ENCODE results near the gene NOL12. TPM values are rescaled to one million over a fixed set of nuclear protein-coding genes. Genes with fewer than 3 reads are reported as not detected.
A peak's percentile ranks its signal among the peaks of the same experiment; 100 is the strongest.

NOL12 gene
- total RNA-seq, 1 experiment from 2014 or later: 30.4 TPM

DNA sequence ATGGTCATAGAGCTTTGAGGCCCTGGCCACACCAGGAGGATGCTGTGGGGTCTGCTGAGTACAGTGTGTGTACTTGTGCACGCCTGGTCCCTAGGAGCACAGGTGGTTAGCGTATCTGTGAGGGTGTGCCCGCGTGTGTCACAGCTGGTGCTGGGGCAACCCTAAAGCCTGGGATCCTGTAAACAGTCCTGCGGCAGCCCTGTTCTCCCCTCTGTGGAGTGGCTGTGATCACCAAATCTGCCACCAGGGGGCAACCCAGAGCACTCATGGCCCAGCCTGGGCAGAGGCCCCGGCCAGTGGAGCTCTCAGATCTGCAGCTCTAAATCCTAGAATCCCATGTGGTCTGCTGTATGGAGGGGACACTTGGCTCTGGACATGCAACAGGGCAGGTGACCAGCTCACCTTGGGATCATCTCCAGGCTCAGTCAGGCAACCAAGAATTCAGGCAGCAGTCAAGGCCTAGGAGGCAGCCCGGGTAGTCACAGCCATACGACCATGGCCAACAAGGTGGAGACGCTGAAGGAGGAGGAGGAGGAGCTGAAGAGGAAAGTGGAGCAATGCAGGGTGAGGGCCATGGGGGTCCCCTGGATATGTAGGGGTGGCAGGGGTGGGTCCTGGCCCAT, 42.8 kb upstream of the NOL12 start:
- peaks cover 5 to 48% (median 37%) of the 10 kb centered on the region in 3 experiments for H3K36me3 Mint-ChIP-seq (ENCODE audit: insufficient read depth in 1 of 3, low read depth in 3 of 3)
- Histone ChIP-seq H3K23ac (ENCODE audit: insufficient read length, low read depth, low read length) (no peak overlapping the region), H3K4me1 (ENCODE audit: insufficient read depth, low read length) (peaks cover 3% of the 10 kb centered on the region; the same call in 1 of the 2 replicates), H2BK5ac (ENCODE audit: insufficient read length, low read length) (no peak overlapping the region), H2BK12ac (ENCODE audit: insufficient read length, low read depth, low read length) (no peak overlapping the region), H2BK15ac (ENCODE audit: low read depth, low read length) (no peak overlapping the region), H3K14ac (ENCODE audit: insufficient read depth, low read length) (no peak overlapping the region), H3K56ac (ENCODE audit: insufficient read length, low read depth, low read length) (no peak overlapping the region), H3K9ac (ENCODE audit: extremely low read depth, insufficient read length, low read length) (no peak overlapping the region), H3K79me1 (ENCODE audit: insufficient read depth, low read depth, low read length, poor library complexity, severe bottlenecking) (no peaks in the 10 kb centered on the region), H2BK120ac (ENCODE audit: low read depth, low read length, poor library complexity, severe bottlenecking) (no peak overlapping the region), H3T11ph (ENCODE audit: low read length) (no peak overlapping the region), H2BK20ac (ENCODE audit: low read depth, low read length, poor library complexity, severe bottlenecking) (no peak overlapping the region), H3K23me2 (ENCODE audit: insufficient read length, low read depth, low read length, poor library complexity, severe bottlenecking) (peaks cover 8% of the 10 kb centered on the region), H4K8ac (replicated peaks; ENCODE audit: insufficient read length, low read depth, low read length) (no peak overlapping the region), H4K91ac (ENCODE audit: insufficient read length, low read depth, low read length) (no peak overlapping the region), H3K9me3 (ENCODE audit: control insufficient read depth, low read depth, low read length) (no peaks in the 10 kb centered on the region), H2AK5ac (ENCODE audit: insufficient read length, low read length) (no peak overlapping the region), H3K18ac (ENCODE audit: insufficient read length, low read depth, low read length) (no peak overlapping the region), H3K4ac (ENCODE audit: low read depth, low read length) (no peak overlapping the region), H4K20me1 (ENCODE audit: control insufficient read depth, insufficient read depth, insufficient read length) (no peaks in the 10 kb centered on the region), H3K79me2 (ENCODE audit: insufficient read depth, low read length) (no peaks in the 10 kb centered on the region), H4K5ac (ENCODE audit: insufficient read length, low read depth, low read length) (no peak overlapping the region), H3K27me3 (ENCODE audit: insufficient read depth, low read length) (no peaks in the 10 kb centered on the region), H2AFZ (ENCODE audit: low read length) (no peak overlapping the region), H3K4me2 (ENCODE audit: insufficient read depth, insufficient read length, low read length) (no peak overlapping the region), H3K27ac (ENCODE audit: insufficient read length, low read depth, low read length) (no peak overlapping the region)
- no CpG with 5 or more reads among the region's 9 CpGs for WGBS (ENCODE audit: extremely low coverage, insufficient read length, low lambda C conversion rate)
- no peaks in the 10 kb centered on the region for H3K9me3 Mint-ChIP-seq
- peak overlapping the region in 1 of 2 experiments; percentile 50; a peak in 2 of 5 replicates for H3K4me3 Mint-ChIP-seq
- no peaks in the 10 kb centered on the region; the same call in 1 of the 2 replicates for H3K27me3 Mint-ChIP-seq (ENCODE audit: low read depth)
- H3K4me1 Mint-ChIP-seq: peaks cover 13 to 16% of the 10 kb centered on the region in 2 experiments
- TF ChIP-seq, protein P1, sequence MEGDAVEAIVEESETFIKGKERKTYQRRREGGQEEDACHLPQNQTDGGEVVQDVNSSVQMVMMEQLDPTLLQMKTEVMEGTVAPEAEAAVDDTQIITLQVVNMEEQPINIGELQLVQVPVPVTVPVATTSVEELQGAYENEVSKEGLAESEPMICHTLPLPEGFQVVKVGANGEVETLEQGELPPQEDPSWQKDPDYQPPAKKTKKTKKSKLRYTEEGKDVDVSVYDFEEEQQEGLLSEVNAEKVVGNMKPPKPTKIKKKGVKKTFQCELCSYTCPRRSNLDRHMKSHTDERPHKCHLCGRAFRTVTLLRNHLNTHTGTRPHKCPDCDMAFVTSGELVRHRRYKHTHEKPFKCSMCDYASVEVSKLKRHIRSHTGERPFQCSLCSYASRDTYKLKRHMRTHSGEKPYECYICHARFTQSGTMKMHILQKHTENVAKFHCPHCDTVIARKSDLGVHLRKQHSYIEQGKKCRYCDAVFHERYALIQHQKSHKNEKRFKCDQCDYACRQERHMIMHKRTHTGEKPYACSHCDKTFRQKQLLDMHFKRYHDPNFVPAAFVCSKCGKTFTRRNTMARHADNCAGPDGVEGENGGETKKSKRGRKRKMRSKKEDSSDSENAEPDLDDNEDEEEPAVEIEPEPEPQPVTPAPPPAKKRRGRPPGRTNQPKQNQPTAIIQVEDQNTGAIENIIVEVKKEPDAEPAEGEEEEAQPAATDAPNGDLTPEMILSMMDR (conservative IDR thresholded peaks at IDR 0.05): peak; percentile 93
- peak overlapping the region in 1 of 3 experiments; percentile 64; a peak in 2 of 7 replicates for H3K27ac Mint-ChIP-seq
- peak; percentile 83 for DNase-seq

All from H9 (cell line).